HG03175 (cell line): ENCODE results near the gene CNNM3.
A peak's percentile ranks its signal among the peaks of the same experiment; 100 is the strongest.

Source experiments
- ATAC-seq: cut with Tn5 transposase; IDR thresholded peaks from one replicate; pipeline ENCODE4 v1.9.1; 2021; ENCODE audit warnings: mild to moderate bottlenecking, moderate library complexity; ENCODE audit not compliant: unreplicated experiment

CNNM3 gene

GRCh38 chr2:96838345-96839292 is 22.6 kb downstream of the CNNM3 start:
- no peak for ATAC-seq

- ATAC-seq: peak; percentile 79
Observed at GRCh38 chr2:96839293-96839874, 23.3 kb downstream of the CNNM3 start.

- ATAC-seq: no peak
Observed at GRCh38 chr2:96839875-96840850, 24.1 kb downstream of the CNNM3 start.

- ATAC-seq: no peak
Observed at GRCh38 chr2:96841701-96842495, 25.8 kb downstream of the CNNM3 start.

- no peak for ATAC-seq
Observed at GRCh38 chr2:96842600-96842999, 26.5 kb downstream of the CNNM3 start.

- no peak for ATAC-seq
Observed at GRCh38 chr2:96843538-96844268, 27.6 kb downstream of the CNNM3 start, which contains the start of gene ANKRD23. Gene ANKRD23 (minus strand): TSS chr2:96844021. CDS start chr2:96843992, 29 bp downstream.

- no peak for ATAC-seq
Observed at GRCh38 chr2:96844405-96844808, 28.3 kb downstream of the CNNM3 start.

- ATAC-seq: no peak
Observed at GRCh38 chr2:96846825-96847224, 30.8 kb downstream of the CNNM3 start.

- no peak for ATAC-seq
Observed at GRCh38 chr2:96847586-96847985, 31.5 kb downstream of the CNNM3 start.

GRCh38 chr2:96848264-96848663 is 32.2 kb downstream of the CNNM3 start:
- no peak for ATAC-seq

- ATAC-seq: no peak
Observed at GRCh38 chr2:96852667-96853066, 36.6 kb downstream of the CNNM3 start.

- no peak for ATAC-seq
Observed at GRCh38 chr2:96853321-96853720, 37.3 kb downstream of the CNNM3 start.

GRCh38 chr2:96856776-96857666 is 41.0 kb downstream of the CNNM3 start:
- ATAC-seq: no peak

GRCh38 chr2:96857667-96858372 is 41.8 kb downstream of the CNNM3 start, which contains the start of gene ANKRD39:
Gene ANKRD39 (minus strand): TSS chr2:96858016. CDS start chr2:96857987, 29 bp downstream.
- peak; percentile 92 for ATAC-seq

- ATAC-seq: no peak
Observed at GRCh38 chr2:96859099-96859649, 43.1 kb downstream of the CNNM3 start.

- ATAC-seq: no peak
Observed at GRCh38 chr2:96859681-96860064, 43.6 kb downstream of the CNNM3 start.
